Endothelial cell of umbilical vein (primary cell): ENCODE measurements around the gene XXYLT1.
"Not testable (repeated sequence)": the region's sequence is repeated elsewhere in the genome, so short reads cannot be mapped to it uniquely, and the experiment has no call there.

Source experiments
- CTCF ChIP-seq, 2 donors: IDR thresholded peaks; 1 replicate in 1 of 2; 2 replicates in 1 of 2; pipeline ENCODE4 v1.5.1; 2011; ENCODE audit warnings: low read length in 2 of 2, mild to moderate bottlenecking in 2 of 2, moderate library complexity in 2 of 2, control low read depth in 1 of 2, inconsistent platforms in 1 of 2, low read depth in 1 of 2; ENCODE audit not compliant: insufficient read depth in 1 of 2; ENCODE audit errors: extremely low read depth in 1 of 2
- EZH2 ChIP-seq: IDR thresholded peaks from 2 replicates; pipeline ENCODE4 v1.6.1; 2012; ENCODE audit warnings: borderline replicate concordance, low read depth, mild to moderate bottlenecking, moderate library complexity, low read length, inconsistent platforms; ENCODE audit not compliant: severe bottlenecking
- FOS ChIP-seq: IDR thresholded peaks from 2 replicates; pipeline ENCODE4 v1.6.1; 2011; ENCODE audit warnings: mild to moderate bottlenecking, low read length, moderate library complexity, borderline replicate concordance; ENCODE audit not compliant: insufficient read depth
- GATA2 ChIP-seq: IDR thresholded peaks from 2 replicates; pipeline ENCODE4 v1.7.0; 2011; ENCODE audit warnings: low read depth, mild to moderate bottlenecking, moderate library complexity, mixed read lengths, low read length; ENCODE audit not compliant: insufficient read length, insufficient read depth
- MAX ChIP-seq: IDR thresholded peaks from 2 replicates; pipeline ENCODE4 v1.6.1; 2011; ENCODE audit not compliant: insufficient read depth, insufficient read length
- MYC ChIP-seq: IDR thresholded peaks from one replicate; pipeline ENCODE4 v1.6.1; 2011; ENCODE audit warnings: mild to moderate bottlenecking, low read depth, low read length
- POLR2A ChIP-seq: IDR thresholded peaks from 2 replicates; pipeline ENCODE4 v1.6.1; 2012; ENCODE audit warnings: low read depth, mild to moderate bottlenecking, control low read depth, low read length
- POLR2AphosphoS5 ChIP-seq: IDR thresholded peaks from 2 replicates; pipeline ENCODE4 v1.6.1; 2012; ENCODE audit warnings: low read depth, mild to moderate bottlenecking, control low read depth, low read length, moderate library complexity; ENCODE audit not compliant: insufficient read depth

DNA sequence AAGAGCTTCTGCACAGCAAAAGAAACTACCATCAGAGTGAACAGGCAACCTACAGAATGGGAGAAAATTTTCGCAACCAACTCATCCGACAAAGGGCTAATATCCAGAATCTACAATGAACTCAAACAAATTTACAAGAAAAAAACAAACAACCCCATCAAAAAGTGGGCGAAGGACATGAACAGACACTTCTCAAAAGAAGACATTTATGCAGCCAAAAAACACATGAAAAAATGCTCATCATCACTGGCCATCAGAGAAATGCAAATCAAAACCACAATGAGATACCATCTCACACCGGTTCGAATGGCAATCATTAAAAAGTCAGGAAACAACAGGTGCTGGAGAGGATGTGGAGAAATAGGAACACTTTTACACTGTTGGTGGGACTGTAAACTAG, 52.6 kb downstream of the XXYLT1 start:
- not testable (repeated sequence) for TF ChIP-seq POLR2AphosphoS5; POLR2A; CTCF (IDR thresholded peaks at IDR 0.05; ENCODE audit: extremely low read depth in 1 of 2, insufficient read depth in 1 of 2, low read depth in 1 of 2, low read length in 2 of 2); EZH2; MAX; FOS; MYC; GATA2
